Upper lobe of left lung (tissue), 4 donors: ENCODE measurements around the gene ZNF775.

ENCODE experiments used
- EP300 ChIP-seq, 4 donors: sonication (generic); formaldehyde crosslinking; IDR thresholded peaks; one replicate each; pipeline ENCODE4 v1.5.1; 2017; ENCODE audit warnings: antibody characterized with exemption in 4 of 4, control low read depth in 2 of 4
- POLR2A ChIP-seq, 4 donors: fragments of 450-650 bp; IDR thresholded peaks; one replicate each; pipeline ENCODE4 v1.5.1; 2016 to 2017; ENCODE audit warnings: antibody characterized with exemption in 4 of 4, mild to moderate bottlenecking in 2 of 4
- POLR2AphosphoS5 ChIP-seq, 2 donors: sonication (generic); formaldehyde crosslinking; IDR thresholded peaks; one replicate each; pipeline ENCODE4 v1.5.1; 2017; ENCODE audit warnings: antibody characterized with exemption in 2 of 2
- TF ChIP-seq, protein P1 (sequence below), 6 experiments: fragments of 450-650 bp in 4 of 6; fragments of 200-600 bp in 2 of 6; sonication (generic) in 2 of 6; IDR thresholded peaks; one replicate each; pipeline ENCODE4 v1.5.1; 2016 to 2019; ENCODE audit warnings: antibody characterized with exemption in 6 of 6

DNA sequence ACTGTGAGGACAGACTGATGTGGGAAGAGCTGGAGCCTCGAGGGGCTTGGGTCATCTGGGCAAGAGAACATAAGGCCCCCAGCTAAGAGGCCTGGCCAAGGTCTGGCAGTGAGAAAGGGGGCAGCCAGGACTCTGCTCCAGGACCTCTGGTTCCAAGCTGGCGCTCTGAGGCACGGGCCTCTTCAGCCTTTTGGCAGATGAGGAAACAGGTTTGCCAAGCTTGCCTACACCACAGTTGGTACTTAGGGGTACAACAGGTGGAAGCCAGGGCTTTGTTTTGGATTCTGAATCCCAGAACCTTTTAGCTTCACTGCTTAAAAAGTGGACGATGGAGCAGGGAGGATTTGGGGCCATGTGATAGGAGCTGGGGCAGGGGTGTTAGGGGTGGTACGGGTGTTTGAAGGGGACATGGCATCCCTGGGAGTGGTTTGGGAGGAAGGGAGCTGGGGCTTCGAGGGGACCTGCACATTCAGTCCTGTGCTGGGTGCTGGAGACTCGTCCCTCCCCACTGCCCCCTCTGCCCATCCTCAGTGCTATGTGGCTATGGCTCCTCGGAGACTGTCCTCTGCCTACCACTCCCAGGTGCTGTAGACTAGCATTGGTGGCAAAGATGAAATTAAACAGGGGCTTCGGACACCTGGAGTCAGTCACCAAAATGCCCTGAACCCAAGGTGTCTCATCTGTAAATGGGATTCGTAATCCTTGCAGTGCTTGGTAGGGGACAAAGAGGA is 30.3 kb downstream of the ZNF775 start:
- TF ChIP-seq EP300 (IDR thresholded peaks at IDR 0.05) (no peak), POLR2A (IDR thresholded peaks at IDR 0.05) (no peak), POLR2AphosphoS5 (IDR thresholded peaks at IDR 0.05) (no peak)
- TF ChIP-seq, protein P1, sequence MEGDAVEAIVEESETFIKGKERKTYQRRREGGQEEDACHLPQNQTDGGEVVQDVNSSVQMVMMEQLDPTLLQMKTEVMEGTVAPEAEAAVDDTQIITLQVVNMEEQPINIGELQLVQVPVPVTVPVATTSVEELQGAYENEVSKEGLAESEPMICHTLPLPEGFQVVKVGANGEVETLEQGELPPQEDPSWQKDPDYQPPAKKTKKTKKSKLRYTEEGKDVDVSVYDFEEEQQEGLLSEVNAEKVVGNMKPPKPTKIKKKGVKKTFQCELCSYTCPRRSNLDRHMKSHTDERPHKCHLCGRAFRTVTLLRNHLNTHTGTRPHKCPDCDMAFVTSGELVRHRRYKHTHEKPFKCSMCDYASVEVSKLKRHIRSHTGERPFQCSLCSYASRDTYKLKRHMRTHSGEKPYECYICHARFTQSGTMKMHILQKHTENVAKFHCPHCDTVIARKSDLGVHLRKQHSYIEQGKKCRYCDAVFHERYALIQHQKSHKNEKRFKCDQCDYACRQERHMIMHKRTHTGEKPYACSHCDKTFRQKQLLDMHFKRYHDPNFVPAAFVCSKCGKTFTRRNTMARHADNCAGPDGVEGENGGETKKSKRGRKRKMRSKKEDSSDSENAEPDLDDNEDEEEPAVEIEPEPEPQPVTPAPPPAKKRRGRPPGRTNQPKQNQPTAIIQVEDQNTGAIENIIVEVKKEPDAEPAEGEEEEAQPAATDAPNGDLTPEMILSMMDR (IDR thresholded peaks at IDR 0.05), result no peak
